H1 (cell line): ENCODE data around the gene HIVEP3. TPM values are rescaled to one million over a fixed set of nuclear protein-coding genes. Genes with fewer than 3 reads are reported as not detected.

Source experiments
- CTCF ChIA-PET: fragments of 300-600 bp; sonication (Branson Sonifier 250); formaldehyde crosslinking; loops from one replicate; lab custom pipeline; 2021; ENCODE audit not compliant: partially characterized antibody; lab: Charles Lee
- POLR2A ChIA-PET: fragments of 300-600 bp; sonication (Branson Sonifier 250); formaldehyde crosslinking; loops from one replicate; lab custom pipeline; 2021; ENCODE audit warnings: inconsistent platforms; ENCODE audit not compliant: partially characterized antibody; lab: Charles Lee
- DNase-seq, 2 experiments: peaks; one replicate each; pipeline versions ENCODE4 v3.0.0 to v3.0.0-alpha.2; 2010 to 2022; ENCODE audit warnings: low spot score in 2 of 2, low read depth in 1 of 2, mixed read lengths in 1 of 2
- FAIRE-seq: peaks from 2 replicates; lab custom pipeline; 2011; peaks lifted over from hg19 to GRCh38; lab: Jason Lieb, UNC
- H2AFZ ChIP-seq: 2 replicates; pipeline ENCODE4 v1.8.1; 2012; ENCODE audit warnings: low read length, inconsistent platforms
- H2AK5ac ChIP-seq: 2 replicates; pipeline ENCODE4 v1.6.1; 2013; ENCODE audit warnings: low read depth, low read length
- H2BK120ac ChIP-seq: replicated peaks from 2 replicates; pipeline ENCODE3; 2013; ENCODE audit warnings: low read depth, low read length, inconsistent platforms
- H2BK12ac ChIP-seq: 2 replicates; pipeline ENCODE4 v1.6.1; 2013; ENCODE audit warnings: low read depth, low read length
- H2BK15ac ChIP-seq: 2 replicates; pipeline ENCODE4 v1.6.1; 2013; ENCODE audit warnings: low read length
- H2BK20ac ChIP-seq: 2 replicates; pipeline ENCODE4 v1.6.1; 2013; ENCODE audit warnings: low read length
- H2BK5ac ChIP-seq: 2 replicates; pipeline ENCODE4 v1.6.1; 2013; ENCODE audit warnings: low read depth, low read length
- H3K14ac ChIP-seq: 2 replicates; pipeline ENCODE4 v1.6.1; 2013; ENCODE audit warnings: inconsistent platforms; ENCODE audit not compliant: insufficient read length
- H3K18ac ChIP-seq: 2 replicates; pipeline ENCODE4 v1.6.1; 2013; ENCODE audit warnings: low read length; ENCODE audit errors: extremely low read depth
- H3K23ac ChIP-seq: 2 replicates; pipeline ENCODE4 v1.6.1; 2013; ENCODE audit warnings: inconsistent platforms; ENCODE audit not compliant: insufficient read length
- H3K23me2 ChIP-seq: 2 replicates; pipeline ENCODE4 v1.6.1; 2013; ENCODE audit warnings: low read depth, low read length
- H3K27ac ChIP-seq: 2 replicates; pipeline ENCODE4 v1.6.1; 2011; ENCODE audit warnings: low read depth, low read length, inconsistent platforms
- H3K27me3 ChIP-seq, 4 experiments: replicated peaks in 1 of 4; 1 replicate in 1 of 4; 2 replicates in 3 of 4; pipeline versions ENCODE4 v1.6.1 to v1.8.1; 2011 to 2013; ENCODE audit warnings: low read length in 3 of 4, mild to moderate bottlenecking in 3 of 4, inconsistent platforms in 2 of 4, mixed read lengths in 2 of 4, moderate library complexity in 1 of 4; ENCODE audit not compliant: control insufficient read depth in 3 of 4, insufficient read depth in 3 of 4; ENCODE audit errors: extremely low read depth in 1 of 4
- H3K36me3 ChIP-seq, 4 experiments: 2 replicates each; pipeline versions ENCODE4 v1.6.1 to v1.8.1; 2011 to 2013; ENCODE audit warnings: mild to moderate bottlenecking in 4 of 4, low read length in 3 of 4, moderate library complexity in 2 of 4, control low read depth in 1 of 4, inconsistent platforms in 1 of 4; ENCODE audit not compliant: insufficient read depth in 4 of 4, control insufficient read depth in 2 of 4
- H3K4ac ChIP-seq: replicated peaks from 2 replicates; pipeline ENCODE3; 2013; ENCODE audit warnings: low read length, low read depth, mixed read lengths, inconsistent platforms; ENCODE audit not compliant: insufficient read length
- H3K4me1 ChIP-seq, 4 experiments: replicated peaks in 1 of 4; 1 replicate in 1 of 4; 2 replicates in 3 of 4; pipeline versions ENCODE4 v1.6.1 to v1.8.1; 2011 to 2013; ENCODE audit warnings: low read length in 3 of 4, inconsistent platforms in 2 of 4, mixed read lengths in 1 of 4; ENCODE audit not compliant: insufficient read depth in 4 of 4, control insufficient read depth in 3 of 4
- H3K4me2 ChIP-seq, 2 experiments: 2 replicates each; pipeline versions ENCODE4 v1.6.1 to v1.8.1; 2011 to 2013; ENCODE audit warnings: low read depth in 2 of 2, low read length in 2 of 2, control low read depth in 1 of 2, inconsistent platforms in 1 of 2, mild to moderate bottlenecking in 1 of 2; ENCODE audit not compliant: insufficient read depth in 1 of 2
- H3K4me3 ChIP-seq, 4 experiments: fragments of 200-600, 300-600 bp in 1 of 4; sonication (generic), shearing (Covaris generic), sonication (Bioruptor Twin) in 1 of 4; 2 replicates each; pipeline versions ENCODE4 v1.5.1 to v1.8.1; 2011 to 2016; ENCODE audit warnings: low read length in 4 of 4, low read depth in 3 of 4, control low read depth in 2 of 4, inconsistent platforms in 2 of 4, mild to moderate bottlenecking in 2 of 4, mixed read lengths in 1 of 4, moderate library complexity in 1 of 4; ENCODE audit not compliant: insufficient read depth in 2 of 4; ENCODE audit errors: extremely low read depth in 1 of 4
- H3K56ac ChIP-seq: replicated peaks from 2 replicates; pipeline ENCODE3; 2013; ENCODE audit warnings: low read depth, mild to moderate bottlenecking, mixed read lengths, low read length, inconsistent platforms; ENCODE audit not compliant: insufficient read length
- H3K79me1 ChIP-seq: 2 replicates; pipeline ENCODE4 v1.6.1; 2013; ENCODE audit warnings: low read depth, low read length, control low read depth
- H3K79me2 ChIP-seq, 2 experiments: 2 replicates each; pipeline versions ENCODE4 v1.6.1 to v1.8.1; 2012 to 2013; ENCODE audit warnings: low read length in 2 of 2, mild to moderate bottlenecking in 2 of 2, inconsistent platforms in 1 of 2; ENCODE audit not compliant: insufficient read depth in 2 of 2, control insufficient read depth in 1 of 2
- H3K9ac ChIP-seq, 4 experiments: replicated peaks in 1 of 4; 1 replicate in 1 of 4; 2 replicates in 3 of 4; pipeline versions ENCODE4 v1.6.1 to v1.8.1; 2011 to 2013; ENCODE audit warnings: low read depth in 3 of 4, low read length in 3 of 4, control low read depth in 2 of 4, mild to moderate bottlenecking in 2 of 4, moderate library complexity in 2 of 4, inconsistent platforms in 1 of 4; ENCODE audit errors: extremely low read depth in 1 of 4
- H3K9me3 ChIP-seq, 2 experiments: 2 replicates each; pipeline versions ENCODE4 v1.6.1 to v1.8.1; 2012 to 2013; ENCODE audit warnings: mild to moderate bottlenecking in 2 of 2, moderate library complexity in 2 of 2, control low read depth in 1 of 2, inconsistent platforms in 1 of 2, low read depth in 1 of 2, low read length in 1 of 2, mixed read lengths in 1 of 2; ENCODE audit not compliant: insufficient read depth in 2 of 2
- H4K20me1 ChIP-seq, 2 experiments: replicated peaks in 1 of 2; 2 replicates each; pipeline versions ENCODE3 to v1.8.1; 2011 to 2013; ENCODE audit warnings: inconsistent platforms in 2 of 2, low read length in 2 of 2, mild to moderate bottlenecking in 1 of 2; ENCODE audit not compliant: insufficient read depth in 2 of 2, control insufficient read depth in 1 of 2
- H4K5ac ChIP-seq: 2 replicates; pipeline ENCODE4 v1.6.1; 2013; ENCODE audit warnings: low read length, low read depth, mixed read lengths, inconsistent platforms; ENCODE audit not compliant: insufficient read length
- H4K8ac ChIP-seq: 2 replicates; pipeline ENCODE4 v1.8.0; 2013; ENCODE audit warnings: mild to moderate bottlenecking, moderate library complexity, low read length, inconsistent platforms; ENCODE audit not compliant: insufficient read depth; ENCODE audit errors: extremely low read depth
- H4K91ac ChIP-seq: replicated peaks from 2 replicates; pipeline ENCODE3; 2013; ENCODE audit warnings: low read length, mixed read lengths, inconsistent platforms; ENCODE audit not compliant: insufficient read length
- CBX8 ChIP-seq: fragments of 300-800, 300-1000 bp; sonication (generic); IDR thresholded peaks from 2 replicates; pipeline ENCODE4 v1.7.1; 2016; ENCODE audit warnings: low read depth, low read length, borderline replicate concordance
- CHD2 ChIP-seq: IDR thresholded peaks from 2 replicates; pipeline ENCODE4 v1.6.1; 2012; ENCODE audit warnings: low read length, improper control_type of control experiment
- CREB1 ChIP-seq: IDR thresholded peaks from 2 replicates; pipeline ENCODE4 v1.6.1; 2012; ENCODE audit warnings: inconsistent platforms
- EP300 ChIP-seq, 2 experiments: IDR thresholded peaks; 1 replicate in 1 of 2; 2 replicates in 1 of 2; pipeline ENCODE4 v1.6.1; 2011 to 2012; ENCODE audit warnings: low read depth in 2 of 2, low read length in 2 of 2, mild to moderate bottlenecking in 2 of 2, borderline replicate concordance in 1 of 2, inconsistent platforms in 1 of 2, moderate library complexity in 1 of 2
- HDAC6 ChIP-seq: IDR thresholded peaks from one replicate; pipeline ENCODE4 v1.7.1; 2012; ENCODE audit warnings: low read depth, mild to moderate bottlenecking, inconsistent platforms, low read length, moderate library complexity
- KDM5A ChIP-seq: fragments of 200-600 bp; IDR thresholded peaks from 2 replicates; pipeline ENCODE4 v1.7.1; 2012; ENCODE audit warnings: mild to moderate bottlenecking, low read length, inconsistent platforms, mixed read lengths
- MAFK ChIP-seq: IDR thresholded peaks from 2 replicates; pipeline ENCODE4 v1.6.1; 2012; ENCODE audit warnings: low read depth, mild to moderate bottlenecking, improper control_type of control experiment, low read length
- RFX5 ChIP-seq: IDR thresholded peaks from 2 replicates; pipeline ENCODE4 v1.6.1; 2011; ENCODE audit warnings: low read depth, low read length, improper control_type of control experiment, borderline replicate concordance
- RNF2 ChIP-seq: fragments of 200-900, 300-1000 bp; sonication (generic); IDR thresholded peaks from 2 replicates; pipeline ENCODE4 v1.7.1; 2016; ENCODE audit warnings: borderline replicate concordance, low read depth, mild to moderate bottlenecking, antibody characterized with exemption, low read length; ENCODE audit not compliant: poor library complexity, severe bottlenecking; ENCODE audit errors: missing control alignments
- SAP30 ChIP-seq: fragments of 300-600 bp; sonication (generic); IDR thresholded peaks from 2 replicates; pipeline ENCODE4 v1.7.1; 2012; ENCODE audit warnings: low read length, moderate library complexity, mild to moderate bottlenecking, inconsistent platforms; ENCODE audit not compliant: insufficient read depth, insufficient replicate concordance
- SIX5 ChIP-seq: IDR thresholded peaks from 2 replicates; pipeline ENCODE4 v1.6.1; 2011; ENCODE audit warnings: mild to moderate bottlenecking, low read depth, low read length
- SP2 ChIP-seq: IDR thresholded peaks from 2 replicates; pipeline ENCODE4 v1.6.1; 2012; ENCODE audit warnings: mild to moderate bottlenecking, low read length, inconsistent platforms
- SP4 ChIP-seq: IDR thresholded peaks from 2 replicates; pipeline ENCODE4 v1.6.1; 2012; ENCODE audit warnings: low read length, inconsistent platforms
- SUZ12 ChIP-seq: fragments of 200-600 bp; sonication (generic); IDR thresholded peaks from 2 replicates; pipeline ENCODE4 v1.6.1; 2012; ENCODE audit warnings: mild to moderate bottlenecking, inconsistent platforms, low read length, moderate library complexity, mixed read lengths
- YY1 ChIP-seq: IDR thresholded peaks from 2 replicates; pipeline ENCODE4 v1.6.1; 2011; ENCODE audit warnings: low read depth, mild to moderate bottlenecking, low read length
- WGBS, 2 experiments: shearing (Covaris generic) in 1 of 2; methylation state at CpG; one replicate each; pipeline versions ENCODE4 v1.1.6 to v1.1.7; 2013 to 2015; ENCODE audit warnings: low lambda C conversion rate in 2 of 2, mixed read lengths in 2 of 2, inconsistent platforms in 1 of 2, low coverage in 1 of 2, missing lambda C conversion rate in 1 of 2; ENCODE audit not compliant: insufficient replicate concordance in 2 of 2, insufficient coverage in 1 of 2, insufficient read length in 1 of 2; ENCODE audit errors: extremely low coverage in 1 of 2, missing lambda C conversion rate in 1 of 2; 5-methylcytosine and 5-hydroxymethylcytosine counted together
- polyA plus RNA-seq, 7 experiments: library from polyadenylated mRNA; depleted of rRNA in 3 of 7; stranded (reverse) in 5 of 7; unstranded in 2 of 7; fragments of >200 nt in 5 of 7; fragments of 200-250 nt in 2 of 7; gene quantifications; 1 replicate in 5 of 7; 2 replicates in 1 of 7; 4 replicates in 1 of 7; pipeline versions ENCODE4 v1.2.1 to v1.2.3, GENCODE V29; 2011 to 2013; ENCODE audit warnings: missing spikeins in 2 of 7, mixed read lengths in 2 of 7
- total RNA-seq: library from RNA; stranded (reverse); fragmentation: NEBNext Ultra II Directional; extraction: Animal tissue kit (Norgen Biotek cat#: 25700); gene quantifications from 2 replicates; pipeline ENCODE4 v1.2.1, GENCODE V29; 2021

Gene HIVEP3
- total and polyA plus RNA-seq, 2 of the 8 experiments (the other 6 are each of a cell fraction or from before 2014, with no cell fraction given), result 0.24 to 0.69 TPM

DNA sequence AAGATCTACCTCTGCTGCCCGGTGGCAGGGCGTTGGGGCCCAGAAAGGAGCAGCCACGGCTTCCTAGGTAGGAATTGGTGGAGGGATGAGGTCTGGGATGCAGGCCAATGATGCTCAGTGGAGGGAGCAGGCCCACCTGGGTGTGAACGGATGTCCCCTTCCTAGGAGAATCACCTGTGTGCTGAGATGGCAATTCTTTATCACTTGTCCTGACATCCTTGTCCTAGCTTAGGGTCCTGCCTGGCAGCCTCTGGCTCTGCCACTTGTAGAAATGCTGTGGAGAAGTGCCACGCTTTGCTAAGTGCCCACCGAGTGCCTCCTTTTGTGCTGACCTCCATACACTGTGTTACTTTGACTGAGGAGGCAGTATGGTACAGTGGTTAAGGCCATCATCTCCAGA is 447.1 kb downstream of the HIVEP3 start:
- DNase-seq, result no peak
- Histone ChIP-seq H2BK120ac (no peak overlapping the region), H2AK5ac (no peak overlapping the region), H2AFZ (no peak overlapping the region), H3K79me1 (no peaks in the 10 kb centered on the region), H3K4ac (no peak overlapping the region), H2BK5ac (no peak overlapping the region), H3K27me3 (no peaks in the 10 kb centered on the region), H3K4me2 (no peak overlapping the region), H3K23me2 (no peaks in the 10 kb centered on the region), H4K5ac (no peak overlapping the region), H2BK15ac (no peak overlapping the region), H3K27ac (no peak overlapping the region), H3K14ac (no peak overlapping the region), H2BK20ac (no peak overlapping the region), H3K23ac (no peak overlapping the region), H3K79me2 (no peaks in the 10 kb centered on the region), H3K9ac (no peak overlapping the region), H4K8ac (no peak overlapping the region), H3K9me3 (no peaks in the 10 kb centered on the region), H3K4me1 (peaks cover 0 to 5% (median 2%) of the 10 kb centered on the region in 4 experiments; a peak in 2 of 7 replicates), H4K20me1 (no peaks in the 10 kb centered on the region), H3K36me3 (no peaks in the 10 kb centered on the region; a peak in 1 of 8 replicates), H3K18ac (no peak overlapping the region), H3K56ac (no peak overlapping the region), H2BK12ac (no peak overlapping the region), H4K91ac (no peak overlapping the region), H3K4me3 (no peak overlapping the region)
- WGBS, 2 experiments, result 85% methylated on average over 6 of the region's 6 CpGs; no CpG with 5 or more reads in 1 of the 2 experiments
- ChIA-PET CTCF (interaction anchor here (1.0 to 2.3 kb wide), 5 partner anchors 8 to 56 kb away, joined by 3 to 6 read pairs (median 5); no protein-coding TSS in a partner anchor), POLR2A (no interaction called here)
- no peak for FAIRE-seq
- TF ChIP-seq SIX5 (no peak), SUZ12 (no peak), CBX8 (no peak), KDM5A (no peak), SP4 (no peak), EP300 (IDR thresholded peaks at IDR 0.05; ENCODE audit: borderline replicate concordance in 1 of 2, low read depth in 2 of 2, low read length in 2 of 2) (no peak), RFX5 (no peak), RNF2 (no peak), MAFK (no peak), CREB1 (no peak), HDAC6 (no peak), SAP30 (no peak), YY1 (no peak), SP2 (no peak), CHD2 (no peak)
